Esophagus muscularis mucosa (tissue), 3 donors: Measurements from ENCODE around the gene ATP7A.

Experiments
- POLR2A ChIP-seq: fragments of 450-650 bp; IDR thresholded peaks from one replicate; pipeline ENCODE4 v1.6.1; 2017; ENCODE audit warnings: antibody characterized with exemption, moderate library complexity, mild to moderate bottlenecking, low read depth
- TF ChIP-seq, protein P1 (sequence below), 3 experiments: fragments of 200-600 bp in 2 of 3; fragments of 450-650 bp in 1 of 3; sonication (generic) in 2 of 3; IDR thresholded peaks; one replicate each; pipeline ENCODE4 v1.5.1; 2017 to 2019; ENCODE audit warnings: antibody characterized with exemption in 3 of 3, mild to moderate bottlenecking in 2 of 3, moderate library complexity in 1 of 3

DNA sequence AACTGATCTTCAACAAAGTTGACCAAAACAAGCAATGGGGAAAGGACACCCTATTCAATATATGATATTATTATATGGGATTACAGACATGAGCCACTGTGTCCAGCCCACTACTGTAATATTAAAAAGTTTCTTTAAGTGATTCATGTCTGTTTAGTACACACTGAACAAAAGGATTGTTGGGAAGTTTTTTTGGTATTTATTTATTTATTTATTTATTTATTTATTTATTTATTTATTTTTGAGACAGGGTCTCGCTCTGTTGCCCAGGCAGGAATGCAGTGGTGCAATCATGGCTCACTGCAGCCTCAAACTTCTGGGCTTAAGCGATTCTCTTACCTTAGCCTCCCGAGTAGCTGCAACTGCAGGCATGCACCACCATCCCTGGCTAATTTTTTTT is 117.3 kb downstream of the ATP7A start:
- TF ChIP-seq POLR2A: no peak
- TF ChIP-seq, protein P1, sequence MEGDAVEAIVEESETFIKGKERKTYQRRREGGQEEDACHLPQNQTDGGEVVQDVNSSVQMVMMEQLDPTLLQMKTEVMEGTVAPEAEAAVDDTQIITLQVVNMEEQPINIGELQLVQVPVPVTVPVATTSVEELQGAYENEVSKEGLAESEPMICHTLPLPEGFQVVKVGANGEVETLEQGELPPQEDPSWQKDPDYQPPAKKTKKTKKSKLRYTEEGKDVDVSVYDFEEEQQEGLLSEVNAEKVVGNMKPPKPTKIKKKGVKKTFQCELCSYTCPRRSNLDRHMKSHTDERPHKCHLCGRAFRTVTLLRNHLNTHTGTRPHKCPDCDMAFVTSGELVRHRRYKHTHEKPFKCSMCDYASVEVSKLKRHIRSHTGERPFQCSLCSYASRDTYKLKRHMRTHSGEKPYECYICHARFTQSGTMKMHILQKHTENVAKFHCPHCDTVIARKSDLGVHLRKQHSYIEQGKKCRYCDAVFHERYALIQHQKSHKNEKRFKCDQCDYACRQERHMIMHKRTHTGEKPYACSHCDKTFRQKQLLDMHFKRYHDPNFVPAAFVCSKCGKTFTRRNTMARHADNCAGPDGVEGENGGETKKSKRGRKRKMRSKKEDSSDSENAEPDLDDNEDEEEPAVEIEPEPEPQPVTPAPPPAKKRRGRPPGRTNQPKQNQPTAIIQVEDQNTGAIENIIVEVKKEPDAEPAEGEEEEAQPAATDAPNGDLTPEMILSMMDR (IDR thresholded peaks at IDR 0.05): no peak
